SJSA1 (cell line): ENCODE results near the gene STX16. TPM values are rescaled to one million over a fixed set of nuclear protein-coding genes. Genes with fewer than 3 reads are reported as not detected.

Experiments
- DNase-seq, 2 experiments: peaks; one replicate each; pipeline ENCODE4 v3.0.0-alpha.2; 2015 to 2020; ENCODE audit warnings: low spot score in 2 of 2, low read depth in 1 of 2
- H3K27ac ChIP-seq: fragments of 250-450 bp; sonication (Bioruptor Pico); 2 replicates; pipeline ENCODE4 v1.5.1; 2020; ENCODE audit warnings: mild to moderate bottlenecking, moderate library complexity
- H3K27me3 ChIP-seq: fragments of 250-450 bp; sonication (Bioruptor Pico); replicated peaks from 2 replicates; pipeline ENCODE4 v1.5.1; 2020; ENCODE audit warnings: mild to moderate bottlenecking, moderate library complexity
- H3K36me3 ChIP-seq: fragments of 250-450 bp; sonication (Bioruptor Pico); 2 replicates; pipeline ENCODE4 v1.5.1; 2020; ENCODE audit warnings: mild to moderate bottlenecking
- H3K4me1 ChIP-seq: fragments of 250-450 bp; sonication (Bioruptor Pico); replicated peaks from 2 replicates; pipeline ENCODE4 v1.6.1; 2021; ENCODE audit warnings: mild to moderate bottlenecking
- H3K4me3 ChIP-seq: fragments of 250-450 bp; sonication (Bioruptor Pico); 2 replicates; pipeline ENCODE4 v1.5.1; 2020; ENCODE audit warnings: mild to moderate bottlenecking
- H3K9me3 ChIP-seq: fragments of 250-450 bp; sonication (Bioruptor Pico); replicated peaks from 2 replicates; pipeline ENCODE4 v1.5.1; 2020; ENCODE audit warnings: mild to moderate bottlenecking
- total RNA-seq: library from RNA; depleted of rRNA; stranded (reverse); fragments of >200 nt; shearing (Covaris generic); gene quantifications from 2 replicates; pipeline ENCODE4 v1.2.3, GENCODE V29; 2014

STX16 gene
- total RNA-seq, 1 experiment from 2014 or later: 26.2 TPM

- peak in 1 of 2 experiments; percentile 33 for DNase-seq
- Histone ChIP-seq H3K4me1 (no peaks in the 10 kb centered on the region), H3K4me3 (no peak overlapping the region), H3K27ac (no peak overlapping the region), H3K9me3 (no peaks in the 10 kb centered on the region), H3K27me3 (no peaks in the 10 kb centered on the region), H3K36me3 (no peaks in the 10 kb centered on the region)
These were observed 59.6 kb downstream of the STX16 start for GRCh38 chr20:58710481-58711265.

DNA sequence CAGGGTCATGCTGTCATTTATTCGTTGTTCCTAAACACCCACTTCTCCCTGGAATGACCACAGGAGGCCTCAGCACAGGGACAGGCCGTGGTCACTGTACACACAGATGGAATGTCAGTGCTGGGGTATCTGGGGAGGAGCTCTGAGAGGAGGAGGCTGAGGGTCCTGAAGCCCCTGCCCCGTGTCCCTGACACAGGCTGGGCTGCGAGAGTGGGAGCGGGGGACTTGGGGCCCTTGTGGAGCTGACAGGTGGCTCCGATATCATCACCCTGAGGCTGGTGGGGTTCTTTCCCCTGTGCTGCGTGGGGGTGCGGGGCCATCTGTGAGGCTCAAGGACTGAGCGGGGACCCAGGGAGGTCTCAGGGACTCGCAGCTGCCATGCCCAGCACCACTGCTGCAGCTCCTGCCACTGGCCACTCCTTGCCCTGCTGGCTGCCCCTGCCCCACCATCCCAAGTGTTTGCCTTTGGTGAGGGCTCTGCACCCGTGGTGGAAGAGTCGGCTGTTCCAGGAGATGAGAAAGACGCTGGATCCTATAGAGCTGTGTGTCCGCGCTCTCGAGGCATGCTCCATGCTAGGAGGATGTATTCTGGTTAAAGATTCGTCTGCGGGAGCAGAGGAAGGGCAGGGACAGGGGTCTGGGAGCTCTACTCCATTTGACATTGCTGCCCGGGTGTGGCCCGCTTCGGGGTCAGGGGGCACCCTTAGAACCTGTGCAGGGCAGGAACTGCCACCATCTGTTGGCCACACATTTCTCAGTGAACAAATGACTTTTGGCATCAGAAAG is 60.4 kb downstream of the STX16 start:
- Histone ChIP-seq H3K4me1 (no peaks in the 10 kb centered on the region), H3K27ac (no peak overlapping the region), H3K36me3 (no peaks in the 10 kb centered on the region), H3K9me3 (no peaks in the 10 kb centered on the region), H3K27me3 (no peaks in the 10 kb centered on the region), H3K4me3 (no peak overlapping the region)
- DNase-seq: no peak

GRCh38 chr20:58712151-58712791 is 61.2 kb downstream of the STX16 start:
- Histone ChIP-seq H3K27me3 (no peaks in the 10 kb centered on the region), H3K4me3 (no peak overlapping the region), H3K4me1 (no peaks in the 10 kb centered on the region), H3K36me3 (no peaks in the 10 kb centered on the region), H3K9me3 (no peaks in the 10 kb centered on the region), H3K27ac (no peak overlapping the region)
- DNase-seq: no peak

GRCh38 chr20:58712806-58713731 is 62.0 kb downstream of the STX16 start:
- DNase-seq: peak in 1 of 2 experiments; percentile 40
- Histone ChIP-seq H3K9me3 (no peaks in the 10 kb centered on the region), H3K4me1 (no peaks in the 10 kb centered on the region), H3K36me3 (no peaks in the 10 kb centered on the region), H3K27me3 (no peaks in the 10 kb centered on the region), H3K27ac (no peak overlapping the region), H3K4me3 (no peak overlapping the region)

DNA sequence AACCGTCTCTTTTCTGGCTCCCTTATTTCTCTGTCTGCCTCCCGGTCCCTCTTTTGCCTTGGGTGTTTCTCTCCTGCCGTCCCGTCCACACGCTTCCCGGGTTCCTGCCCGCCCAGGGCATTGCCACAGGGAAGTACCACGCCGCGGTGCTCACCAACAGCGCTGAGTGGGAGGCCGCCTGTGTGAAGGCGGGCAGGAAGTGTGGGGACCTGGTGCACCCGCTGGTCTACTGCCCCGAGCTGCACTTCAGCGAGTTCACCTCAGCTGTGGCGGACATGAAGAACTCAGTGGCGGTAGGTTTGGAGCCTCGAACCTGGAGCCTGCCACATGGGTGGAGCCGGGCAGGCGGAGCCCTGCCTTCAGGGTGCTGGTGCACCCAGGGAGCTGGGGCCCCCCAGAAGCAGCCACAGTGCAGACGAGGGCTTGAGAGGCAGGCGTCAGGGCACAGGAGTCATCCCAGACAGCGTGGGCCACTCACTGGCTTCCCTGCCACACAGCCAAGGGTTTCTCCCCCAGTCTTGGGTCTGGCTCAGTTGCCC is 62.8 kb downstream of the STX16 start:
- no peaks in the 10 kb centered on the region for H3K9me3 ChIP-seq
- no peaks in the 10 kb centered on the region for H3K27me3 ChIP-seq
- no peaks in the 10 kb centered on the region for H3K4me1 ChIP-seq
- no peaks in the 10 kb centered on the region for H3K36me3 ChIP-seq
- DNase-seq: peak in 1 of 2 experiments; percentile 42
- no peak overlapping the region for H3K4me3 ChIP-seq
- H3K27ac ChIP-seq: no peak overlapping the region

DNA sequence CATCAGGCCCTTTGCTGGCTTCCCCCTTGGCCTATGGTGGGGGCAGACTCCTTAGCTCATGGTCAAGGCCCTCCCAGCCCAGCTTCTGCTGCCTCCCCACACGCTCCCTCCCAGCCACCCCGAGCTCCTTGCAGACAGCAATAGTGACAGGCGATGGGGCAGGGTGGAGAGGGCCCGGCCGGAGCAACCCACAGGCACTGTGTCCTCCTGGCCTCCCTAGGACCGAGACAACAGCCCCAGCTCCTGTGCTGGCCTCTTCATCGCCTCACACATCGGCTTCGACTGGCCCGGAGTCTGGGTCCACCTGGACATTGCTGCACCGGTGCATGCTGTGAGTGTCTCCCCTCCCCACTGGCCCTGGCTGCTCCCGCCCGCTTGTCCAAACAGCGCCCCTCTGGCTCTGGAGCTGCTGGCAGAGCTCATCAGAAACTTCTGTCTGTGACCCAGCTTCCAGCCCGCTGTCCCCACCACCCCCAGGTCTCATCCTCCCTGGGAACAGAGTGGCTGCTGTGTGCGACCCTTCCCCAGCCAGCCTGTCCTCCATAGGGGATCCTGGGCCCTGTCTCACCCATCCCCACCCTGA is 63.3 kb downstream of the STX16 start:
- Histone ChIP-seq H3K9me3 (no peaks in the 10 kb centered on the region), H3K4me3 (no peak overlapping the region), H3K4me1 (no peaks in the 10 kb centered on the region), H3K36me3 (no peaks in the 10 kb centered on the region), H3K27me3 (no peaks in the 10 kb centered on the region), H3K27ac (no peak overlapping the region)
- peak in 1 of 2 experiments; percentile 39 for DNase-seq

- H3K9me3 ChIP-seq: no peaks in the 10 kb centered on the region
- H3K4me3 ChIP-seq: no peak overlapping the region
- H3K4me1 ChIP-seq: no peaks in the 10 kb centered on the region
- no peak for DNase-seq
- no peaks in the 10 kb centered on the region for H3K27me3 ChIP-seq
- no peaks in the 10 kb centered on the region for H3K36me3 ChIP-seq
- no peak overlapping the region for H3K27ac ChIP-seq
These were observed 63.9 kb downstream of the STX16 start for GRCh38 chr20:58714923-58715351.

- DNase-seq: no peak
- Histone ChIP-seq H3K4me1 (no peaks in the 10 kb centered on the region), H3K4me3 (no peak overlapping the region), H3K27me3 (no peaks in the 10 kb centered on the region), H3K27ac (no peak overlapping the region), H3K36me3 (no peaks in the 10 kb centered on the region), H3K9me3 (no peaks in the 10 kb centered on the region)
These were observed 64.3 kb downstream of the STX16 start for GRCh38 chr20:58715391-58715800.

DNA sequence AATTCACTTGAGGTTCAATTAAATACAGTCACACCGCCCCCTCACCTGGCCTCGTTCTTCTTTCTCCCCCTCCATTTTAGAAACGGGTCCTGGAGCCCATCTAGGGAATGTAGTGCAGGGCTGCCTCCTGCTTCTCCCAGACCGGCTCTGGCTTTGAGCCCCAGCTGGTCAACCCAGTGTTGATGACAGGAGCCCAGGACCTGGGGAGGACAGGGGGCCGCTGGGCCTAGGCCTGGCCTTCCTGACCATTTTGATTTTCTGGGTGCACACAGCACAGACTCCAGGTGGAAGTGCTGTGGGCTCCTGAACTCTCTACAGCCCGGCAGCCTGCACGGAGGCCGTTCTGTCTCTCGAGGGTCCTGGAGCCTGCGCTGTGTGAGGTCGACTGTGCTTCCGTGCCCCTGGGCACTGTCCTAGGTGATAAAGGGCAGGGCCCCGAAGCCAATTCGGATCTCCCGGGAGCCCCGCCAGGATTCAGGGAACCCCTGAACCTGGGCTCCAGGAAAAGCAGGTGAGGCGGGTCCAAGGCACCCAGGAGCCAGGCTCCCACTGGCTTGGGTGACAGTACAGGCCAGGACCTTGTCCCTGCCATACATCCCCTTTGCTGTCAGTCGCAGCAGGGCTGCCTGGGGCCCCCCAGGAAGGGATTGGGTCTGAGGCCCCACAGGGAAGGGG is 64.9 kb downstream of the STX16 start:
- Histone ChIP-seq H3K36me3 (no peaks in the 10 kb centered on the region), H3K9me3 (no peaks in the 10 kb centered on the region), H3K4me3 (no peak overlapping the region), H3K4me1 (no peaks in the 10 kb centered on the region), H3K27me3 (0 out of 2 replicates have a peak, but pooled peaks cover under 1% of the 10 kb centered on the region), H3K27ac (no peak overlapping the region)
- no peak for DNase-seq

GRCh38 chr20:58716476-58717277 is 65.6 kb downstream of the STX16 start:
- Histone ChIP-seq H3K36me3 (no peaks in the 10 kb centered on the region), H3K27me3 (0 out of 2 replicates have a peak, but pooled peaks cover 5% of the 10 kb centered on the region), H3K4me1 (no peaks in the 10 kb centered on the region), H3K27ac (no peak overlapping the region), H3K4me3 (no peak overlapping the region), H3K9me3 (no peaks in the 10 kb centered on the region)
- peak in 1 of 2 experiments; percentile 45 for DNase-seq

DNA sequence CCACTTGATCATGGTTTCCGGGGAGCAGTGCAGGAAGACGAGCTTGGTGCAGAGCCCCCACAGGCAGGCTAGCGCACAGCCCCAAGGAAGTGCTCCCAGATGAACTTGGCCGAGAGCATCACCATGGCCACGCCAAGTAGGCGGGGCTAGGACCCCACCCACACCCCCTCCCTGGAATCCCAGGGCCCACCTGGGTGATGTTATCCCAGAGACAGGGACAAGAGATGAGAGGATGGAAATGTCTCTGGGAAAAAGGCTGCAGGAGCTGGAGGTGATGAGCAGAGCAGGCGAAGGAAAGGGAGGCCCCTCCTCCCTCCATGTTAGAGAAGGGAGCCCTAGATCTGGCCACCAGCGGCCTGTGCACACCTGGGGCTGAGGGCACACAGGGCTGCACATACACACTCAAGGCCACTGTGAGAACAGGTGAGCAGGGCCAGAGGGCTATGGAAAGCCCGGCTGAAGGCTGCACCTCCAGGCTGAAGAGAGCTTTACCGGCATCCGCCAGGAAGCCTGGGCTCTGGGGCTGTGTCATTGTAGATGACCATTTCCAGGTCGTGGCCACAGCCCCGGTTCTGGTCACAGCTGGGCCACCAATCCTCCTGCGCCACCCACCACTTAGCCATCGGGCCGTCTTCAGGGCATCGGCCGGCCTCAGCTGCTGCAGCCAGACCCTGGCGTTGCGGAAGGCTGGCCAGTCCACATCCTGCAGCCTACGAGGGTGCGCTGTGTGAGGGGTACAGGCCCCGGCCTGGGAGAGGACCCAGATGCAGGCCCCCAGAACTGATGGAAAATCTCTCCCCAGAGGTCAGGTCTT is 66.4 kb downstream of the STX16 start:
- DNase-seq: peak in 1 of 2 experiments; percentile 43
- H3K9me3 ChIP-seq: no peaks in the 10 kb centered on the region
- no peaks in the 10 kb centered on the region for H3K36me3 ChIP-seq
- 0 out of 2 replicates have a peak, but pooled peaks cover 5% of the 10 kb centered on the region for H3K27me3 ChIP-seq
- no peak overlapping the region for H3K27ac ChIP-seq
- H3K4me1 ChIP-seq: no peaks in the 10 kb centered on the region
- no peak overlapping the region for H3K4me3 ChIP-seq
